Left lobe of liver (tissue), 2 donors: ENCODE data around the gene C12orf50. TPM values are rescaled to one million over a fixed set of nuclear protein-coding genes. Genes with fewer than 3 reads are reported as not detected.
"Not testable (repeated sequence)": the region's sequence is repeated elsewhere in the genome, so short reads cannot be mapped to it uniquely, and the experiment has no call there.

Experiments used
- ATAC-seq: fragments of 200-7000 bp; cut with Tn5 transposase; one replicate; pipeline ENCODE4 v1.9.1; 2020; ENCODE audit warnings: mild to moderate bottlenecking, moderate library complexity
- DNase-seq: peaks from one replicate; pipeline ENCODE4 v3.0.0-alpha.2; 2020; ENCODE audit warnings: low spot score
- total RNA-seq: library from RNA; stranded (reverse); gene quantifications from one replicate; pipeline ENCODE4 v1.2.1, GENCODE V29; 2021
- donor health status: DM: no; HTN: no; CAD: no; lungs with moderate emphysema.
- donor health status: DM: no; HTN: yes; CAD: no.

Gene C12orf50
- total RNA-seq: 0.05 TPM

- no peak for DNase-seq
- no peak for ATAC-seq
Observed at GRCh38 chr12:88029093-88029665, at the start of gene C12orf50. Gene C12orf50, minus strand, starts transcription at chr12:88029401. Its CDS starts 2,439 bp downstream, at chr12:88026962.

GRCh38 chr12:88067301-88067700, 38.1 kb upstream of the C12orf50 start:
- DNase-seq (no peak), ATAC-seq (no peak)

GRCh38 chr12:88063375-88063774, 34.2 kb upstream of the C12orf50 start:
- ATAC-seq: no peak

GRCh38 chr12:88062474-88062873, 33.3 kb upstream of the C12orf50 start:
- DNase-seq (no peak), ATAC-seq (no peak)

More at GRCh38 chr12:88063375-88063774, 34.2 kb upstream of the C12orf50 start:
- DNase-seq: no peak

DNA sequence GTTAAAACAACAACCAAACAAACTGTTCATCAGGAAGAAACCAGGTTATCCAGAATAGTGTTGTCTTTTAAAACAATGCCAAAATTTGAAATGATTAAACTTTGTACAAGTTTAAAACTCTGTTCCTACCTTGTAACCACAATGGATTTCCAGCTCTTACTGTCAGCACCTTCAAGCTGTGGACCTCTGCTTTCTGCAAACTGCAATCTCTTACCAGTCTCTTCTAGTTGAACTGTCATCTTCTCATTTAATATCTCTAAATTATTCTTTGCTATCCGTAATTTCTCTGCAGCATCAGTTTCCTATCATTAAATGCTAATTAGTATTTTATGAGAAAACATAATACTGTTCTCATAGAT, 29.5 kb upstream of the C12orf50 start:
- ATAC-seq (no peak), DNase-seq (no peak)

GRCh38 chr12:88057994-88058718, 29.0 kb upstream of the C12orf50 start:
- DNase-seq (no peak), ATAC-seq (no peak)

- DNase-seq (no peak), ATAC-seq (no peak)
Observed at GRCh38 chr12:88056571-88056970, 27.4 kb upstream of the C12orf50 start.

DNA sequence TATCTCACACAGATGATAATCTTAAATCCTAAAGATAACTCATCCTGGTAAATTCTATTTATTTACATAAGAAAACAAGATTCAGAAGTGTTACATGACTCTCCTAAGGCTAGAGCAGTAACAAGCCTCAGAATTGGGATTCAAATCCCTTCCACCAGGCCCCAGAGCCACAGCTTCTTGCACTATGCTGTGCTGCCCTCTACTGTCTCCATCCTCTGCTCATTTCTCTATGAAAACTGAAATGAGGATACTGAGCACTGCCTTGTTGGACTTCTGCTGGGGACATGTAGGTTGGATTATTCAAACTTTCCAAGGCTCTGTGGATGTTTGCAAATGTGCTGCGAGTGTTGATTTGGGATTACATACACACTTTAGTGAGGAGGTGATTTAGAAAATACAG, 23.5 kb upstream of the C12orf50 start:
- DNase-seq (peak; percentile 49), ATAC-seq (peak; percentile 95)

GRCh38 chr12:88044035-88044434, 14.8 kb upstream of the C12orf50 start:
- DNase-seq (peak; percentile 52), ATAC-seq (peak; percentile 96)

DNA sequence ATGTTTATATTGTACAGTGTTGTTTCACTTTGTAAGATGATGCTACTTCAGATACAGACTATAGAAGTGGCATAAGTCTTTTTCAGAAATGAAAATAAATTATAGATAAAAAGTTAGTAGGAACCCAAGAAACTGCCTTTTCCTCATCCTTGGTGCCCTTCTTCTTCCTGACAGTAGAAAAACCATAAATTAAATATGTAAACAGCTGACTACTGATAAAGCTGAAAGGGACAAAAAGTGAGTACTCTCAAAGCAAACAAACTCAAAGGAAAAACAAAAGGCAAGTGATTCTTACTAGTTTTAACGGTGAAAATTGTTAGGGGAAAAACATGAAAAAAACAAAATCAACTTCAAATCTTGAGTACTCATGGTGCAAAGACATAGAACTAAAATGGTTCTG, 8.6 kb upstream of the C12orf50 start:
- ATAC-seq (no peak), DNase-seq (no peak)

DNA sequence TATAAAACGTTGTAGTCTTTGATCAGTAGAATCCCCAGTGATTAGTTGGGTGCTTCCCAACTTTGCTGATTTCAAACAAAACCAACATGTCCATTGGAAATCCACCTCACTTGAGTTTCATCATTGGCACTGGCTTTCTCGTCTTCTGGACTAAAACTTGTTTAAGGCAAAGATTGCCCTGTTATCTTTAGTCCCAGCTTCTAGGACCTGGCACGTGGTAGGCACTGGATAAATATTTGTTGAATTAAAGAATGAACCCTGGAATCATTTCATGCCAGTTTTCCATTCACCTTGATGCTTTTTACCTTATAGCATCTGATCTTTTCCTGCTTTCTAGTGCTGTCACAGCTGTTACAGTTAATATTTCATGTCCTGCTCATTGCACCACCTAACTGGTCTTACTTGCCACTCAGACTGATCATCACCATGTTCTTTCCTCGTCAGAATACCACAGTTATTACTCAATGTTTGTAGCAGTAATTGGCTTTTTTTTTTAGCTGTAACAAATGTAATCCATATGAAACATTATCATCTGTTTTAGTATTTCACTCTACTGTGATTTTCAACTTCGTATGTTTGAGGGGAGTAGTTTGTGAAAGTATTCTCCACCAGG, 7.3 kb upstream of the C12orf50 start:
- peak; percentile 42 for DNase-seq
- ATAC-seq: peak; percentile 19

DNA sequence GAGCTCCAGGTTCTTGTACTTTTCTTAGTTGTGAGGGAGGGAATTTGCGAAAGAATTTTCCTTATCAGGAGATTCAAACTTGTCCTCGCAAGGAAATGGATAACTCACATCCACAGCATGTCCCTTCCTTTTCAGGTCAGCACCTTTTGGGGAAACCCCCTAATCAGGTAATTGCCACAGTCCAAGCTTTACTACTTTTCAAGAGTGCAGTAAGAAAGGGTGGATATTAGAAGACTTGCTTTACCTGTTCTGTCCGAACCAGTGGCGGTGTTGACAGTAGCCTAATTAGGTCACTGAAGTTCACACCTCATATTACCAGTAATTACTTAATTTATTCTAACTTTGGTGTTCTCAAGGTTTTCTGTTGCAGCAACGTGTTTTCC, 6.7 kb upstream of the C12orf50 start:
- DNase-seq: no peak

DNA sequence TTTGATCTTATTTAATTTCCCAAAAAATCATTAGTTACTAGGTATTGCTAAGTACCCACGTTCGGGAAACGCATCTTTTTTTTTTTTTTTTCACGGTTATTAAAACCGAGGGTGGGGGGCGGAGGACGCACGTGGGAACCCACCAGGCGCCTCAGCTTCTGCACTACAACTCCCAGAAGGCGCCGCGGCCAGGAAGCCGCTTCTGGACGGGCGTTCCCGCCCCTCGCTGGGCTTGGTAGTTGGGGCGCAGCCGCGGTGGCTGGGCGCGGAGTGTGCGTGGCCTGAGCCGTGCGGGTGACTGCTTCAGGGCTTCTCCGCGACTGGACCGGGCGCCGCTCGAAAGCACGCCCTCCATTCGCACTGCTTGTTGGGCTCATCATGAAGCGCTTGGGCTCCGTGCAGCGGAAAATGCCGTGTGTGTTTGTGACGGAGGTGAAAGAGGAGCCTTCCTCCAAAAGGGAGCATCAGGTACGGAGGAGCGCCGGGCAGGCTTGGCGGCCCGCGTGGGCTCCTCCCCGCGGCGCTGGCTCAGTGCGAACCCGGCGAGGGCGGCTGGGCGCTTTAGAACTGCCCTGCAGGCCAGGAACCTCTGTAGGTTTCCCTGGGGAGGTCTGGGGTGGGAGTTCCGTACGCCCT, 6.2 kb upstream of the C12orf50 start:
- peak; percentile 92 for DNase-seq
- peak; percentile 99 for ATAC-seq

More for the DNA sequence above, 6.7 kb upstream of the C12orf50 start:
- peak; percentile 45 for ATAC-seq

DNA sequence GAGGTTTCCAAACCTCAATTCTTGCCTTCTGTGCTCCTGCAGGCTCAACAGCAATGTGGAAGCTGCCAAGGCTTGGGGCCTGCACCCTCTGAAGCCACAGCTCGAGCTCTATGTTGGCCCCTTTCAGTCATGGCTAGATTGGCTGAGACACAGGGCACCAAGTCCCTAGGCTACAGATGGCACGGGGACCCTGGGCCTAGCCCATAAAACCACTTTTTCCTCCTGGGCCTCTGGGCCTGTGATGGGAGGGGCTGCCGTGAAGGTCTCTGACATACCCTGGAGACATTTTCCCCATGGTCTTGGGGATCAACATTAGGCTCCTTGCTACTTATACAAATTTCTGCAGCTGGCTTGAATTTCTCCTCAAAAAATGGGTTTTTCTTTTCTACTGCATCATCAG, 2.0 kb upstream of the C12orf50 start:
- ATAC-seq, DNase-seq: not testable (repeated sequence)

GRCh38 chr12:88026196-88026595, 3.0 kb downstream of the C12orf50 start:
- DNase-seq: no peak
- no peak for ATAC-seq

GRCh38 chr12:88017964-88018363, 11.2 kb downstream of the C12orf50 start:
- ATAC-seq: no peak
- DNase-seq: no peak

DNA sequence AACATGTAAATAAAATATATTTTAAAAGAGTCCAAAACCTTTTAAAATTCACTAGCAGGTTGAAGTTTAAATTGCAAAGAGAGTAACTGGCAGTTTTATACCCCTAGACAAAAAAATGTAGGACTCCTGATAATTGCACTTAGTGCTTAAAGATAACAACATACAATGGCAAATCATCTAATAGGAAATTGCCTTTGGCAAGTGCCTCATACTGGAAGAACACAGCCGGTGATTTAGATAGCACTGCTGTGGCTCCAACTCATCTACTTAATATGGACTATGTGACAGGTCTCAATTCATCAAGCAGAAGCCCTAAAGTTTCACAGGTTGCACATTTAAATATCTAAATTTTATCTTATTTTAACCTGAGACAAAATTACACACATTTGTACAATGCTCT, 13.4 kb downstream of the C12orf50 start:
- ATAC-seq (no peak), DNase-seq (no peak)

DNA sequence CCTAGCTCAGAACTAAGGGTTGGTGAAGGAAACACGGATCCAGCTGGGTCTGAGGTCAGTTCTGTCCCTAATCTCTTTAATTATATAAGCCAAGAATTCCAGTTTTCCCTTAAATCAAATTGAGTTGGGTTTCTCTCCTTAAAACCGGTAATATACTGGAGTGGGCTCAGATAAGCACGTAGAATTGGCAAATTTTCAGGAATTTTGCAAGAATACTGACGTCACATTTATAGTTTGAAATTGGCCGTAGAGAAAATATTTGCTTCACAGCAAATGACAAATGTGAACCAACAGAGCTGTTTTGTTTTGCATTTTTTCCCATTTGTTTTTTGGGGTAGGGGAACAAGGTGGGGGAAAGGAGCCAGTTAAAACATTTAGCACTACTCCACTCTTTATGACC, 17.4 kb downstream of the C12orf50 start:
- DNase-seq: no peak
- no peak for ATAC-seq

DNA sequence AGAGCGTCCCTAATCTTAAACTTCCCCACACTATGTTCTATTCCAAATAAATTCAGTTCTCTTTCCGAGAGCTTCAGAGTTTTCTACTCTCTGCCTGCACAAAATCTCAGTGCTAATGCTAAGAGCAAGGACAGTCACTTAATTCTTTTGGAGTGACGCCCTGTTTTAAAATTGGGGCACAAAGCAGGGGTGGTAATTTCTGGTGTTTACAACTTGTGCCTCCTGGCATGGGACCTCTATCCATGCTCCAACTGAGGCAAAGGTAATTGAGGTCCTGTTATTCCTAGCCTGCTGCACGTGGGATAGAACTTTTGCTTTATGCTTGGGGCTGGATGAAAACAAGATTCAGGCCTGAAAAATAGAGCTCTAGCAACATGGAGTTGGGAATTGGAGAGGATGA, 22.9 kb downstream of the C12orf50 start:
- no peak for ATAC-seq
- no peak for DNase-seq

DNA sequence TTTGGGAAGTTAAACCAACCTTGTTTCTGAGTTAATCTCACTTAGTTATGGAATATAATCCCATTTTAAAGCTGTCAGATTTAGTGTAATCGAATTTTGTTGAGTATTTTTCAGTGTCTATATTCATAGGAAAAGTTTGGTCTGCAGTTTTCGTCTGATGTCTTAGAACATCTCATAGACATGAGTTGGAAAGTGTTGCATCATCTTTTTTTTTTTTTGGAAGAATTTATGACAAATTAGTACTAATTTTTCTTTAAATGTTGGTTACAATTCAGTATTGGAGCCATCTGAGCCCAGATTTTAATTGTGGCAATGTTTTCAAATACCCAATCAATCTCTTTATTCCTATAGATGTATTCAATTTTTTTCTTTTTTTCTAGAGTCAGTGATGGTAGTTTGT, 27.9 kb downstream of the C12orf50 start:
- no peak for DNase-seq

DNA sequence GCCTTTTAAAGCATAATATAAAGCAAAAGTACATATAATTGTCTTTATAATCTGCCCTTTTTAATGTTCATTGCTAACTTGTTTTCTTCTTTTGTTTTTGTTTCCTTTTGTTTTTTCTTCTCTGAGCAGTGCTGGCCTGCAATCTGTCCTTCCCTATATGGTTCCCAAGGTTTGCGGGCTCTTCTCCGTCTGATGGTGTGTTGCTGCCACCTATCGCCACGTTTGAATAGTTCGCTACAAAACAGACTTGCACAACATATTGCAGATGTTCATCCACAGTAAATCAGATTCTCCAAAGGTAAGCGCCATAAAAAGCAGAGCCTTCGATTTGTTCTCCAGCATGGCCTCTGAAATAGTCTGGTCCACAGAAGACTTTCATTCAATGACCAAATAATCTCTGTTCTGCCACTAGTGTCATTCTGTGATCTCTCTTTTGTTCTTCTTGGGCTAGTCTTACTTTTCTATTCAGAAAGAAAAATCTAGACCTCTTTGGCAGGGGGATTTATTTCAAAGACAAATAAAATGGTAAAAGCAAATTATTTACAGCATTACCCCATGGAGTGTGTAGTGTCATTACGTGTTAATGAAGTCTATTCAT, 33.5 kb downstream of the C12orf50 start:
- DNase-seq: peak; percentile 58

More for the DNA sequence above, 27.9 kb downstream of the C12orf50 start:
- ATAC-seq: no peak

More for the DNA sequence above, 33.5 kb downstream of the C12orf50 start:
- ATAC-seq: peak; percentile 100
